Epithelial cell of esophagus (primary cell): ENCODE data around the gene ROBO1.

ENCODE experiments used
- DNase-seq: peaks from one replicate; pipeline ENCODE4 v3.0.0; 2010; ENCODE audit warnings: low read depth
- H3K4me3 ChIP-seq: 2 replicates; pipeline ENCODE4 v1.5.1; 2011; ENCODE audit warnings: mild to moderate bottlenecking, low read length, control low read depth
- TF ChIP-seq, protein P1 (sequence below): IDR thresholded peaks from 2 replicates; pipeline ENCODE4 v1.5.1; 2011; ENCODE audit warnings: low read depth, mild to moderate bottlenecking, low read length, control low read depth, inconsistent platforms; ENCODE audit not compliant: insufficient read depth; ENCODE audit errors: missing control alignments

ROBO1 gene

GRCh38 chr3:79258479-79258878, 509.3 kb downstream of the ROBO1 start:
- no peak overlapping the region for H3K4me3 ChIP-seq
- TF ChIP-seq, protein P1, sequence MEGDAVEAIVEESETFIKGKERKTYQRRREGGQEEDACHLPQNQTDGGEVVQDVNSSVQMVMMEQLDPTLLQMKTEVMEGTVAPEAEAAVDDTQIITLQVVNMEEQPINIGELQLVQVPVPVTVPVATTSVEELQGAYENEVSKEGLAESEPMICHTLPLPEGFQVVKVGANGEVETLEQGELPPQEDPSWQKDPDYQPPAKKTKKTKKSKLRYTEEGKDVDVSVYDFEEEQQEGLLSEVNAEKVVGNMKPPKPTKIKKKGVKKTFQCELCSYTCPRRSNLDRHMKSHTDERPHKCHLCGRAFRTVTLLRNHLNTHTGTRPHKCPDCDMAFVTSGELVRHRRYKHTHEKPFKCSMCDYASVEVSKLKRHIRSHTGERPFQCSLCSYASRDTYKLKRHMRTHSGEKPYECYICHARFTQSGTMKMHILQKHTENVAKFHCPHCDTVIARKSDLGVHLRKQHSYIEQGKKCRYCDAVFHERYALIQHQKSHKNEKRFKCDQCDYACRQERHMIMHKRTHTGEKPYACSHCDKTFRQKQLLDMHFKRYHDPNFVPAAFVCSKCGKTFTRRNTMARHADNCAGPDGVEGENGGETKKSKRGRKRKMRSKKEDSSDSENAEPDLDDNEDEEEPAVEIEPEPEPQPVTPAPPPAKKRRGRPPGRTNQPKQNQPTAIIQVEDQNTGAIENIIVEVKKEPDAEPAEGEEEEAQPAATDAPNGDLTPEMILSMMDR, result no peak
- DNase-seq, result no peak

GRCh38 chr3:79257791-79258190, 510.0 kb downstream of the ROBO1 start:
- H3K4me3 ChIP-seq, result no peak overlapping the region
- TF ChIP-seq, protein P1, result no peak
- no peak for DNase-seq

- no peak overlapping the region for H3K4me3 ChIP-seq
- TF ChIP-seq, protein P1, result no peak
- DNase-seq, result no peak
These were observed 512.1 kb downstream of the ROBO1 start for GRCh38 chr3:79255702-79256101.

GRCh38 chr3:79255292-79255691, 512.5 kb downstream of the ROBO1 start:
- H3K4me3 ChIP-seq, result no peak overlapping the region
- TF ChIP-seq, protein P1, result no peak
- DNase-seq, result no peak

GRCh38 chr3:79253704-79254103, 514.1 kb downstream of the ROBO1 start:
- TF ChIP-seq, protein P1, result no peak
- DNase-seq, result no peak
- no peak overlapping the region for H3K4me3 ChIP-seq

GRCh38 chr3:79253271-79253670, 514.5 kb downstream of the ROBO1 start:
- H3K4me3 ChIP-seq, result no peak overlapping the region
- DNase-seq, result no peak
- TF ChIP-seq, protein P1, result no peak

DNA sequence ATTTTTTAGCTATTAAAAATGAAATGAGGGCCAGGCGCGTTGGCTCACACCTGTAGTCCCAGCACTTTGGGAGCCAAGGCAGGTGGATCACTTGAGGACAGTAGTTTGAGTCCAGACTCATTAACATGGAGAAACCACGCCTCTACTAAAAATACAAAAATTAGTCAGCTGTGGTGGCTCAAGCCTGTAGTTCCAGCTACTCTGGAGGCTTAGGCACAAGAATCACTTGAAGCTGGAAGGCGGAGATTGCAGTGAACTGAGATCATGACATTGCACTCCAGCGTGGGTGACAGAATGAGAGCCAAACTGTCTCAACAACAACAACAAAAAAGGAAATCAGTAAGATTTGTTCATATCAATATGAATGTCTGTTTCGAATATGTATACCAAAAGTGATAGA, 517.1 kb downstream of the ROBO1 start:
- DNase-seq, result peak; percentile 26
- TF ChIP-seq, protein P1, result no peak
- no peak overlapping the region for H3K4me3 ChIP-seq
